Measurements from ENCODE around the gene ZC3H10. TPM values are rescaled to one million over a fixed set of nuclear protein-coding genes. Genes with fewer than 3 reads are reported as not detected.
A peak's percentile ranks its signal among the peaks of the same experiment; 100 is the strongest.

Gene ZC3H10
- total and polyA plus RNA-seq, 2 of the 13 experiments (the other 11 are each of a cell fraction or from before 2014, with no cell fraction given) = 0.70 to 2.3 TPM

GRCh38 chr12:56118688-56119357 lies 757 bp downstream of the ZC3H10 start:
- H3K79me2 ChIP-seq (ENCODE audit: insufficient read depth, low read length) = peaks cover 15% of the 10 kb centered on the region
- H3K27ac ChIP-seq (ENCODE audit: extremely low read length, insufficient read depth, low read length) = peak overlapping the region; percentile 72
- H2AFZ ChIP-seq (ENCODE audit: low read length) = no peak overlapping the region
- ChIA-PET CTCF (ENCODE audit: low intra/inter-chr PET ratio, low total read pairs) (interaction anchor here (0.6 to 3.2 kb wide), 5 partner anchors 39 to 105 kb away, joined by 3 to 49 read pairs (median 4); partner anchors contain the start of genes NABP2 and SMARCC2), POLR2A (interaction anchor here (0.6 to 6.2 kb wide), 25 partner anchors 9 to 331 kb away, joined by 3 to 128 read pairs (median 4); partner anchors contain the start of genes CNPY2, COQ10A, CS and ERBB3)
- peaks cover 58% of the 10 kb centered on the region for H3K4me1 ChIP-seq (ENCODE audit: insufficient read depth, low read length)
- ATAC-seq (peak; percentile 18), DNase-seq (ENCODE audit: low spot score) (no peak), FAIRE-seq (no peak)
- no peaks in the 10 kb centered on the region; a peak in 1 of 5 replicates for H3K27me3 ChIP-seq (ENCODE audit: control insufficient read depth in 1 of 2, insufficient read depth in 2 of 2, low read length in 2 of 2)
- no peaks in the 10 kb centered on the region for H4K20me1 ChIP-seq (ENCODE audit: insufficient read depth, low read length)
- 0 out of 5 replicates have a peak, but pooled peaks cover 0 to 4% of the 10 kb centered on the region in 2 experiments for H3K36me3 ChIP-seq (replicated peaks in 1 of 2; ENCODE audit: control insufficient read depth in 1 of 2, insufficient read depth in 2 of 2, low read length in 2 of 2)
- peak overlapping the region; percentile 72 for H3K9ac ChIP-seq (ENCODE audit: insufficient read depth, low read depth, low read length)
- WGBS (ENCODE audit: low lambda C conversion rate) = 3% methylated on average over 12 of the region's 13 CpGs
- H3K4me3 ChIP-seq (replicated peaks in 1 of 3; ENCODE audit: insufficient read depth in 1 of 3, low read depth in 2 of 3, low read length in 3 of 3) = peak overlapping the region; percentile 67 to 86 (median 74)
- in situ Hi-C loops (cut with HindIII; ENCODE audit: extremely low pct_ligation_motif_present, low pct_unique_long_range_greater_than_20kb) (no loop called here), intact Hi-C loops (cut with micrococcal nuclease; ENCODE audit: unreplicated experiment) (loop anchor here (1.0 to 5.0 kb wide), 7 partner anchors 34 to 348 kb away; partner anchors contain the start of genes CS, MYL6B, SMARCC2 and SPRYD4)
- no TSS peak for BruUV-seq (replicated peaks)
- TF ChIP-seq ZNF143 (CRISPR knock-in tag; IDR thresholded peaks at IDR 0.05) = no peak
- TF ChIP-seq MIER3 (CRISPR knock-in tag; IDR thresholded peaks at IDR 0.05; ENCODE audit: borderline replicate concordance) = 0 out of 2 replicates have a peak, but pooled peaks have one; percentile 3
- no peak for TF ChIP-seq YY1 (IDR thresholded peaks at IDR 0.05; ENCODE audit: insufficient read depth, insufficient replicate concordance, low read depth, low read length)
- no peak for TF ChIP-seq ZNF737 (CRISPR knock-in tag; IDR thresholded peaks at IDR 0.05; ENCODE audit: borderline replicate concordance)
- TF ChIP-seq SKIL (CRISPR knock-in tag; IDR thresholded peaks at IDR 0.05; ENCODE audit: borderline replicate concordance) = no peak
- TF ChIP-seq ZNF224 (CRISPR knock-in tag; IDR thresholded peaks at IDR 0.05) = 0 out of 2 replicates have a peak, but pooled peaks have one; percentile 9
- 0 out of 2 replicates have a peak, but pooled peaks have one; percentile 74 for TF ChIP-seq ZNF816 (CRISPR knock-in tag; IDR thresholded peaks at IDR 0.05; ENCODE audit: borderline replicate concordance)
- TF ChIP-seq ZNF747 (CRISPR knock-in tag; IDR thresholded peaks at IDR 0.05; ENCODE audit: borderline replicate concordance) = no peak
- peak; percentile 77; the same call in 1 of the 2 replicates for TF ChIP-seq ZFP82 (CRISPR knock-in tag; IDR thresholded peaks at IDR 0.05; ENCODE audit: borderline replicate concordance)
- TF ChIP-seq ZNF670 (CRISPR knock-in tag; IDR thresholded peaks at IDR 0.05; ENCODE audit: borderline replicate concordance) = peak; percentile 75; the same call in 1 of the 2 replicates
- 0 out of 2 replicates have a peak, but pooled peaks have one; percentile 14 for TF ChIP-seq RCOR2 (CRISPR knock-in tag; IDR thresholded peaks at IDR 0.05)
- TF ChIP-seq ZNF275 (CRISPR knock-in tag; IDR thresholded peaks at IDR 0.05; ENCODE audit: borderline replicate concordance) = peak; percentile 10; the same call in 1 of the 2 replicates
- no peak for TF ChIP-seq DR1 (CRISPR knock-in tag; IDR thresholded peaks at IDR 0.05)
- TF ChIP-seq ZNF3 (CRISPR knock-in tag; IDR thresholded peaks at IDR 0.05) = peak; percentile 14; the same call in 1 of the 2 replicates
- peak; percentile 85 for TF ChIP-seq ZNF850 (CRISPR knock-in tag; conservative IDR thresholded peaks at IDR 0.05)
- 0 out of 2 replicates have a peak, but pooled peaks have one; percentile 23 for TF ChIP-seq ZNF33A (CRISPR knock-in tag; IDR thresholded peaks at IDR 0.05; ENCODE audit: borderline replicate concordance)
- H3K4me2 ChIP-seq (ENCODE audit: low read depth, low read length) = peak overlapping the region; percentile 98
- no peaks in the 10 kb centered on the region for H3K9me3 ChIP-seq (ENCODE audit: low read length)

Measured in HepG2 (cell line).